H1 (cell line): ENCODE measurements around the gene SMTNL1. TPM values are rescaled to one million over a fixed set of nuclear protein-coding genes. Genes with fewer than 3 reads are reported as not detected.

Experiments used
- CTCF ChIA-PET: fragments of 300-600 bp; sonication (Branson Sonifier 250); formaldehyde crosslinking; loops from one replicate; lab custom pipeline; 2021; ENCODE audit not compliant: partially characterized antibody; lab: Charles Lee
- POLR2A ChIA-PET: fragments of 300-600 bp; sonication (Branson Sonifier 250); formaldehyde crosslinking; loops from one replicate; lab custom pipeline; 2021; ENCODE audit warnings: inconsistent platforms; ENCODE audit not compliant: partially characterized antibody; lab: Charles Lee
- DNase-seq, 2 experiments: peaks; one replicate each; pipeline versions ENCODE4 v3.0.0 to v3.0.0-alpha.2; 2010 to 2022; ENCODE audit warnings: low spot score in 2 of 2, low read depth in 1 of 2, mixed read lengths in 1 of 2
- FAIRE-seq: peaks from 2 replicates; lab custom pipeline; 2011; peaks lifted over from hg19 to GRCh38; lab: Jason Lieb, UNC
- H2AFZ ChIP-seq: 2 replicates; pipeline ENCODE4 v1.8.1; 2012; ENCODE audit warnings: low read length, inconsistent platforms
- H2AK5ac ChIP-seq: 2 replicates; pipeline ENCODE4 v1.6.1; 2013; ENCODE audit warnings: low read depth, low read length
- H2BK120ac ChIP-seq: replicated peaks from 2 replicates; pipeline ENCODE3; 2013; ENCODE audit warnings: low read depth, low read length, inconsistent platforms
- H2BK12ac ChIP-seq: 2 replicates; pipeline ENCODE4 v1.6.1; 2013; ENCODE audit warnings: low read depth, low read length
- H2BK15ac ChIP-seq: 2 replicates; pipeline ENCODE4 v1.6.1; 2013; ENCODE audit warnings: low read length
- H2BK20ac ChIP-seq: 2 replicates; pipeline ENCODE4 v1.6.1; 2013; ENCODE audit warnings: low read length
- H2BK5ac ChIP-seq: 2 replicates; pipeline ENCODE4 v1.6.1; 2013; ENCODE audit warnings: low read depth, low read length
- H3K14ac ChIP-seq: 2 replicates; pipeline ENCODE4 v1.6.1; 2013; ENCODE audit warnings: inconsistent platforms; ENCODE audit not compliant: insufficient read length
- H3K18ac ChIP-seq: 2 replicates; pipeline ENCODE4 v1.6.1; 2013; ENCODE audit warnings: low read length; ENCODE audit errors: extremely low read depth
- H3K23ac ChIP-seq: 2 replicates; pipeline ENCODE4 v1.6.1; 2013; ENCODE audit warnings: inconsistent platforms; ENCODE audit not compliant: insufficient read length
- H3K23me2 ChIP-seq: 2 replicates; pipeline ENCODE4 v1.6.1; 2013; ENCODE audit warnings: low read depth, low read length
- H3K27ac ChIP-seq: 2 replicates; pipeline ENCODE4 v1.6.1; 2011; ENCODE audit warnings: low read depth, low read length, inconsistent platforms
- H3K27me3 ChIP-seq, 4 experiments: replicated peaks in 1 of 4; 1 replicate in 1 of 4; 2 replicates in 3 of 4; pipeline versions ENCODE4 v1.6.1 to v1.8.1; 2011 to 2013; ENCODE audit warnings: low read length in 3 of 4, mild to moderate bottlenecking in 3 of 4, inconsistent platforms in 2 of 4, mixed read lengths in 2 of 4, moderate library complexity in 1 of 4; ENCODE audit not compliant: control insufficient read depth in 3 of 4, insufficient read depth in 3 of 4; ENCODE audit errors: extremely low read depth in 1 of 4
- H3K36me3 ChIP-seq, 4 experiments: 2 replicates each; pipeline versions ENCODE4 v1.6.1 to v1.8.1; 2011 to 2013; ENCODE audit warnings: mild to moderate bottlenecking in 4 of 4, low read length in 3 of 4, moderate library complexity in 2 of 4, control low read depth in 1 of 4, inconsistent platforms in 1 of 4; ENCODE audit not compliant: insufficient read depth in 4 of 4, control insufficient read depth in 2 of 4
- H3K4ac ChIP-seq: replicated peaks from 2 replicates; pipeline ENCODE3; 2013; ENCODE audit warnings: low read length, low read depth, mixed read lengths, inconsistent platforms; ENCODE audit not compliant: insufficient read length
- H3K4me1 ChIP-seq, 4 experiments: replicated peaks in 1 of 4; 1 replicate in 1 of 4; 2 replicates in 3 of 4; pipeline versions ENCODE4 v1.6.1 to v1.8.1; 2011 to 2013; ENCODE audit warnings: low read length in 3 of 4, inconsistent platforms in 2 of 4, mixed read lengths in 1 of 4; ENCODE audit not compliant: insufficient read depth in 4 of 4, control insufficient read depth in 3 of 4
- H3K4me2 ChIP-seq, 2 experiments: 2 replicates each; pipeline versions ENCODE4 v1.6.1 to v1.8.1; 2011 to 2013; ENCODE audit warnings: low read depth in 2 of 2, low read length in 2 of 2, control low read depth in 1 of 2, inconsistent platforms in 1 of 2, mild to moderate bottlenecking in 1 of 2; ENCODE audit not compliant: insufficient read depth in 1 of 2
- H3K4me3 ChIP-seq, 4 experiments: fragments of 200-600, 300-600 bp in 1 of 4; sonication (generic), shearing (Covaris generic), sonication (Bioruptor Twin) in 1 of 4; 2 replicates each; pipeline versions ENCODE4 v1.5.1 to v1.8.1; 2011 to 2016; ENCODE audit warnings: low read length in 4 of 4, low read depth in 3 of 4, control low read depth in 2 of 4, inconsistent platforms in 2 of 4, mild to moderate bottlenecking in 2 of 4, mixed read lengths in 1 of 4, moderate library complexity in 1 of 4; ENCODE audit not compliant: insufficient read depth in 2 of 4; ENCODE audit errors: extremely low read depth in 1 of 4
- H3K56ac ChIP-seq: replicated peaks from 2 replicates; pipeline ENCODE3; 2013; ENCODE audit warnings: low read depth, mild to moderate bottlenecking, mixed read lengths, low read length, inconsistent platforms; ENCODE audit not compliant: insufficient read length
- H3K79me1 ChIP-seq: 2 replicates; pipeline ENCODE4 v1.6.1; 2013; ENCODE audit warnings: low read depth, low read length, control low read depth
- H3K79me2 ChIP-seq, 2 experiments: 2 replicates each; pipeline versions ENCODE4 v1.6.1 to v1.8.1; 2012 to 2013; ENCODE audit warnings: low read length in 2 of 2, mild to moderate bottlenecking in 2 of 2, inconsistent platforms in 1 of 2; ENCODE audit not compliant: insufficient read depth in 2 of 2, control insufficient read depth in 1 of 2
- H3K9ac ChIP-seq, 4 experiments: replicated peaks in 1 of 4; 1 replicate in 1 of 4; 2 replicates in 3 of 4; pipeline versions ENCODE4 v1.6.1 to v1.8.1; 2011 to 2013; ENCODE audit warnings: low read depth in 3 of 4, low read length in 3 of 4, control low read depth in 2 of 4, mild to moderate bottlenecking in 2 of 4, moderate library complexity in 2 of 4, inconsistent platforms in 1 of 4; ENCODE audit errors: extremely low read depth in 1 of 4
- H3K9me3 ChIP-seq, 2 experiments: 2 replicates each; pipeline versions ENCODE4 v1.6.1 to v1.8.1; 2012 to 2013; ENCODE audit warnings: mild to moderate bottlenecking in 2 of 2, moderate library complexity in 2 of 2, control low read depth in 1 of 2, inconsistent platforms in 1 of 2, low read depth in 1 of 2, low read length in 1 of 2, mixed read lengths in 1 of 2; ENCODE audit not compliant: insufficient read depth in 2 of 2
- H4K20me1 ChIP-seq, 2 experiments: replicated peaks in 1 of 2; 2 replicates each; pipeline versions ENCODE3 to v1.8.1; 2011 to 2013; ENCODE audit warnings: inconsistent platforms in 2 of 2, low read length in 2 of 2, mild to moderate bottlenecking in 1 of 2; ENCODE audit not compliant: insufficient read depth in 2 of 2, control insufficient read depth in 1 of 2
- H4K5ac ChIP-seq: 2 replicates; pipeline ENCODE4 v1.6.1; 2013; ENCODE audit warnings: low read length, low read depth, mixed read lengths, inconsistent platforms; ENCODE audit not compliant: insufficient read length
- H4K8ac ChIP-seq: 2 replicates; pipeline ENCODE4 v1.8.0; 2013; ENCODE audit warnings: mild to moderate bottlenecking, moderate library complexity, low read length, inconsistent platforms; ENCODE audit not compliant: insufficient read depth; ENCODE audit errors: extremely low read depth
- H4K91ac ChIP-seq: replicated peaks from 2 replicates; pipeline ENCODE3; 2013; ENCODE audit warnings: low read length, mixed read lengths, inconsistent platforms; ENCODE audit not compliant: insufficient read length
- CHD1 ChIP-seq: IDR thresholded peaks from 2 replicates; pipeline ENCODE4 v1.6.1; 2012; ENCODE audit warnings: low read depth, low read length, improper control_type of control experiment
- EGR1 ChIP-seq: IDR thresholded peaks from 2 replicates; pipeline ENCODE4 v1.6.1; 2011; ENCODE audit warnings: low read depth, low read length, borderline replicate concordance
- GABPA ChIP-seq: IDR thresholded peaks from 2 replicates; pipeline ENCODE4 v1.6.1; 2011; ENCODE audit warnings: mild to moderate bottlenecking, low read length, moderate library complexity, borderline replicate concordance; ENCODE audit not compliant: insufficient read depth
- HDAC2 ChIP-seq, 2 experiments: fragments of 300-600 bp in 1 of 2; sonication (generic) in 1 of 2; IDR thresholded peaks; 2 replicates each; pipeline ENCODE4 v1.6.1; 2011 to 2012; ENCODE audit warnings: low read depth in 2 of 2, low read length in 2 of 2, mild to moderate bottlenecking in 2 of 2, moderate library complexity in 2 of 2, borderline replicate concordance in 1 of 2, inconsistent platforms in 1 of 2
- JUND ChIP-seq: IDR thresholded peaks from 2 replicates; pipeline ENCODE4 v1.6.1; 2011; ENCODE audit warnings: mild to moderate bottlenecking, improper control_type of control experiment, low read length
- NRF1 ChIP-seq: IDR thresholded peaks from 2 replicates; pipeline ENCODE4 v1.6.1; 2011; ENCODE audit warnings: mild to moderate bottlenecking, low read depth, low read length, improper control_type of control experiment
- RFX5 ChIP-seq: IDR thresholded peaks from 2 replicates; pipeline ENCODE4 v1.6.1; 2011; ENCODE audit warnings: low read depth, low read length, improper control_type of control experiment, borderline replicate concordance
- SIRT6 ChIP-seq: IDR thresholded peaks from one replicate; pipeline ENCODE4 v1.7.1; 2012; ENCODE audit warnings: low read length, inconsistent platforms
- SP1 ChIP-seq: IDR thresholded peaks from 2 replicates; pipeline ENCODE4 v1.6.1; 2011; ENCODE audit warnings: low read depth, low read length
- TAF1 ChIP-seq: IDR thresholded peaks from 2 replicates; pipeline ENCODE4 v1.6.1; 2011; ENCODE audit warnings: mild to moderate bottlenecking, low read depth, low read length
- WGBS, 2 experiments: shearing (Covaris generic) in 1 of 2; methylation state at CpG; one replicate each; pipeline versions ENCODE4 v1.1.6 to v1.1.7; 2013 to 2015; ENCODE audit warnings: low lambda C conversion rate in 2 of 2, mixed read lengths in 2 of 2, inconsistent platforms in 1 of 2, low coverage in 1 of 2, missing lambda C conversion rate in 1 of 2; ENCODE audit not compliant: insufficient replicate concordance in 2 of 2, insufficient coverage in 1 of 2, insufficient read length in 1 of 2; ENCODE audit errors: extremely low coverage in 1 of 2, missing lambda C conversion rate in 1 of 2; 5-methylcytosine and 5-hydroxymethylcytosine counted together
- polyA plus RNA-seq, 7 experiments: library from polyadenylated mRNA; depleted of rRNA in 3 of 7; stranded (reverse) in 5 of 7; unstranded in 2 of 7; fragments of >200 nt in 5 of 7; fragments of 200-250 nt in 2 of 7; gene quantifications; 1 replicate in 5 of 7; 2 replicates in 1 of 7; 4 replicates in 1 of 7; pipeline versions ENCODE4 v1.2.1 to v1.2.3, GENCODE V29; 2011 to 2013; ENCODE audit warnings: missing spikeins in 2 of 7, mixed read lengths in 2 of 7
- total RNA-seq: library from RNA; stranded (reverse); fragmentation: NEBNext Ultra II Directional; extraction: Animal tissue kit (Norgen Biotek cat#: 25700); gene quantifications from 2 replicates; pipeline ENCODE4 v1.2.1, GENCODE V29; 2021
- TF ChIP-seq, protein P1 (sequence below), 3 experiments: IDR thresholded peaks; 1 replicate in 2 of 3; 2 replicates in 1 of 3; pipeline versions ENCODE4 v1.5.1 to v1.6.1; 2011; ENCODE audit warnings: low read length in 3 of 3, mild to moderate bottlenecking in 3 of 3, inconsistent platforms in 2 of 3, low read depth in 1 of 3, moderate library complexity in 1 of 3; ENCODE audit not compliant: insufficient read depth in 1 of 3; ENCODE audit errors: control extremely low read depth in 1 of 3

The SMTNL1 gene
- total and polyA plus RNA-seq, 2 of the 8 experiments (the other 6 are each of a cell fraction or from before 2014, with no cell fraction given): 0.18 TPM; not detected in 1

DNA sequence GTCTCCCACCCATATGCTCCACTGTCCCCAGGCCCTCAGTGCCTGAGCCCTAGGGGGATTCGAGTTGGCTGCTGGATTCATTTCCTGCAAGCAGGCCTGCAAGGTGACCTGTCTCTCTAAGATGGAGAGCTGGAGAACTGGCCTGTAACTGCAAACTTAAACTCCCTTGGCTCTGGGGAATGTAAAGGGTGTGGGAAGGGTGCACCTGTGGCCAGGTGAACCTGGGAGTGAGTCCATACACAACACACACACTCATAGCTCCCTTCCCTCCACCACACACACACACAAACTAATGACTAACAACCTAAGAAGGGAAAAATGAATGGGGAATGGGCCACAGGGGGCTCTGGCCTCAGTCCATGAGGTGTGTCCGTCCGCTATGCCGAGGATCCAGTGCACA is 14.5 kb downstream of the SMTNL1 start:
- Histone ChIP-seq H3K9ac (no peak overlapping the region), H4K20me1 (peaks cover 1 to 2% of the 10 kb centered on the region in 2 experiments), H2AK5ac (no peak overlapping the region), H2AFZ (no peak overlapping the region), H4K91ac (no peak overlapping the region), H3K4me3 (no peak overlapping the region), H2BK5ac (no peak overlapping the region), H3K9me3 (no peaks in the 10 kb centered on the region), H3K27ac (no peak overlapping the region), H3K56ac (no peak overlapping the region), H2BK20ac (no peak overlapping the region), H3K14ac (no peak overlapping the region), H2BK120ac (no peak overlapping the region), H3K36me3 (peaks cover 2 to 43% (median 25%) of the 10 kb centered on the region in 4 experiments; a peak in 7 of 8 replicates), H2BK15ac (no peak overlapping the region), H3K23me2 (no peaks in the 10 kb centered on the region; the same call in 1 of the 2 replicates), H3K79me2 (no peaks in the 10 kb centered on the region), H3K27me3 (no peaks in the 10 kb centered on the region; a peak in 1 of 7 replicates), H4K8ac (no peak overlapping the region), H3K18ac (no peak overlapping the region), H3K4me2 (no peak overlapping the region), H4K5ac (no peak overlapping the region), H3K4me1 (peaks cover 0 to 3% (median under 1%) of the 10 kb centered on the region in 4 experiments; a peak in 2 of 7 replicates), H3K79me1 (no peaks in the 10 kb centered on the region), H3K23ac (no peak overlapping the region), H2BK12ac (no peak overlapping the region), H3K4ac (no peak overlapping the region)
- WGBS, 2 experiments: 96% methylated on average over 4 of the region's 4 CpGs; no CpG with 5 or more reads in 1 of the 2 experiments
- DNase-seq (no peak), FAIRE-seq (no peak)
- ChIA-PET CTCF (interaction anchor here (1.0 to 3.5 kb wide), 5 partner anchors 8 to 89 kb away, joined by 3 to 18 read pairs (median 5); partner anchors contain the start of gene UBE2L6), POLR2A (interaction anchor here (1.2 to 1.9 kb wide), 5 partner anchors 16 to 90 kb away, joined by 3 to 7 read pairs (median 6); partner anchors contain the start of gene UBE2L6)
- TF ChIP-seq NRF1 (no peak), JUND (no peak), HDAC2 (IDR thresholded peaks at IDR 0.05; ENCODE audit: borderline replicate concordance in 1 of 2, low read depth in 2 of 2, low read length in 2 of 2) (no peak), GABPA (no peak), CHD1 (no peak), SIRT6 (no peak), SP1 (no peak), RFX5 (no peak), EGR1 (no peak), TAF1 (no peak)
- TF ChIP-seq, protein P1, sequence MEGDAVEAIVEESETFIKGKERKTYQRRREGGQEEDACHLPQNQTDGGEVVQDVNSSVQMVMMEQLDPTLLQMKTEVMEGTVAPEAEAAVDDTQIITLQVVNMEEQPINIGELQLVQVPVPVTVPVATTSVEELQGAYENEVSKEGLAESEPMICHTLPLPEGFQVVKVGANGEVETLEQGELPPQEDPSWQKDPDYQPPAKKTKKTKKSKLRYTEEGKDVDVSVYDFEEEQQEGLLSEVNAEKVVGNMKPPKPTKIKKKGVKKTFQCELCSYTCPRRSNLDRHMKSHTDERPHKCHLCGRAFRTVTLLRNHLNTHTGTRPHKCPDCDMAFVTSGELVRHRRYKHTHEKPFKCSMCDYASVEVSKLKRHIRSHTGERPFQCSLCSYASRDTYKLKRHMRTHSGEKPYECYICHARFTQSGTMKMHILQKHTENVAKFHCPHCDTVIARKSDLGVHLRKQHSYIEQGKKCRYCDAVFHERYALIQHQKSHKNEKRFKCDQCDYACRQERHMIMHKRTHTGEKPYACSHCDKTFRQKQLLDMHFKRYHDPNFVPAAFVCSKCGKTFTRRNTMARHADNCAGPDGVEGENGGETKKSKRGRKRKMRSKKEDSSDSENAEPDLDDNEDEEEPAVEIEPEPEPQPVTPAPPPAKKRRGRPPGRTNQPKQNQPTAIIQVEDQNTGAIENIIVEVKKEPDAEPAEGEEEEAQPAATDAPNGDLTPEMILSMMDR (IDR thresholded peaks at IDR 0.05; ENCODE audit: control extremely low read depth in 1 of 3, insufficient read depth in 1 of 3, low read depth in 1 of 3, low read length in 3 of 3): no peak
